G401.6 (cell line): ENCODE data around the gene RAP1GDS1.
A peak's percentile ranks its signal among the peaks of the same experiment; 100 is the strongest.
"Not testable (repeated sequence)": the region's sequence is repeated elsewhere in the genome, so short reads cannot be mapped to it uniquely, and the experiment has no call there.

Source experiments
- FAIRE-seq: peaks from 2 replicates; lab custom pipeline; 2012; peaks lifted over from hg19 to GRCh38; lab: Jason Lieb, UNC

Gene RAP1GDS1

GRCh38 chr4:98358630-98359248 is 97.6 kb downstream of the RAP1GDS1 start:
- FAIRE-seq: no peak

DNA sequence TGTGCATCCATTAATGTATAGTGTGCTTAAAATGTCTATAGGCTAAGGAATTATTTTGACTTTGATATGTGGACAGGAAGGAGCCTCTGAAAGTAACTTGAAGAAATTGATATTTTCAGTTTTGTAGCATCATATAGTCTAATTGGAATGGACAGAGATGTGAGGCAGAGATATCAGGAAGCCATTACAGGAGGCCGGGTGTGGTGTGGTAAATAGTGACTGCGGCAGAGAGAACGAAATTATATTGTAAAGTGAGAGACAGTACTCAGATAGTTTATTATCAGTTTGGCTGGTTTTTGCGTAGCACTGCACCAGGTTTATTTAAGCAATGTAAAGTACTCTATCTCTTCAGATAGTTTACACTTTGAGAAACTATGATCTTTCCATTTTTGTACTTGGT is 98.5 kb downstream of the RAP1GDS1 start:
- no peak for FAIRE-seq

DNA sequence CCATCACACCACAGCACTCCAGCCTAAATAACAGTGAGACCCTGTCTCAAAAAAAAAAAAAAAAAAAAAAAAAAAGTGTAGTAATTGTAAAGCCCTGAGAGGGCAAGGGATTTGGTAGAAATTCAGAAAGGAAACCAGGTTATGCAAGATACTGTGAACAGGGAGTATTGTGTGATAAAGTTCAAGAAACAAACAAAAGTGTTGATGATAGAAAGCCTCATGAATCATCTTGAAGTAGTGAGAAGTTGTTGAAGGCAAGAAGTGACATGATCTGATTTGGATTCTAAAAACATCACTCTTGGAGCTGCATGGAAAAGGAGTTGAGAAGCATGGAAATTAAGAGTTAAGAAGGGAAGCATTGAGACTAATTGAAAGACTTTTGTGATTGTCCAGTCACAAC is 102.2 kb downstream of the RAP1GDS1 start:
- FAIRE-seq: no peak

DNA sequence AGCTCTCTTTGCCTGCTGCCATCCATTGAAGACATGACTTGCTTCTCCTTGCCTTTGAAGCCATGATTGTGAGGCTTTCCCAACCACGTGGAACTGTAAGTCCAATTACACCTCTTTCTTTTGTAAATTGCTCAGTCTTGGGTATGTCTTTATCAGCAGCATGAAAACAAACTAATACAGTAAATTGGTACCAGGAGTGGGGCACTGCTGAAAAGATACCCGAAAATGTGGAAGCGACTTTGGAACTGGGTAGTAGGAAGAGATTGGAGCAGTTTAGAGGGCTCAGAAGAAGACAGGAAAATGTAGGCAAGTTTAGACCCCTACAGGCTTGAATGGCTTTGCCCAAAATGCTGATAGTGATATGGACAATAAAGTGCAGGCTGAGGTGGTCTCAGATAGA is 105.1 kb downstream of the RAP1GDS1 start:
- FAIRE-seq: not testable (repeated sequence)

GRCh38 chr4:98368000-98368399 is 106.8 kb downstream of the RAP1GDS1 start:
- not testable (repeated sequence) for FAIRE-seq

DNA sequence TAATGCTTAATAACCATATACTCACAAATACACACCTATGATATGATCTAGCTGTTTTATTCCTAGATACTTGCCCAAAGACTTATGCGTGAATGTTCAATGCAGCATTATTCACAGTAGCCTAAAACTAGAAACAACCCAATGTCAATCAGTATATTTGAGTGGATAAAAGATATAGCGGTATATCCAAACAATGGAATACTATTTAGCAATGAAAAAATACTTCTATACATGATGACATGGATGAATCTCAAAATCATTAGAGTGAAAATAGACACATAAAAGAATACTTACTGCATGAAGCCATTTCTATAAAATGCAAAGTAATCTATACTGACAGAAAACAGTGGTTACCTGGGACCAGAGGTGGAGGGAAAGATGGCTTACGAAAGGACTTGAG is 108.1 kb downstream of the RAP1GDS1 start:
- no peak for FAIRE-seq

GRCh38 chr4:98374643-98375042 is 113.5 kb downstream of the RAP1GDS1 start:
- FAIRE-seq: no peak

- no peak for FAIRE-seq
Observed at GRCh38 chr4:98377559-98377958, 116.4 kb downstream of the RAP1GDS1 start.

DNA sequence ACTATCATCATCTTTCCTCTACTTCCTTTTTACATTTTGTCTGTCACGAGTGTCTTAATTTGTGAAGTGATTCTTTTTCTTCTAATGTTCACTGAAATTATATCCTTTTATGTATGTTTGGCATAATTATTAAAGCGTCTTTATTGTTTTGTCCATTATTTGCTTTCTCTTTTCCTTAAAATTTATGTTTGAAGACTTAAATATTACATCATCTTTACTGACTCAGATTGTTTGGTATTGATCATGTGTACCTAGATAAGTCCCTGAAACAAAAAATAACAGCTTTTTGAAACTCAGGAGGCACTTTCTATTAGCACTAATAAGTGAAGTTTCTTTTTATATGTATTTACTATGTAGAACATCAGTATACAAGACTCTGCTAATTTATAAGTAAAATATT is 120.1 kb downstream of the RAP1GDS1 start:
- peak; percentile 62 for FAIRE-seq

DNA sequence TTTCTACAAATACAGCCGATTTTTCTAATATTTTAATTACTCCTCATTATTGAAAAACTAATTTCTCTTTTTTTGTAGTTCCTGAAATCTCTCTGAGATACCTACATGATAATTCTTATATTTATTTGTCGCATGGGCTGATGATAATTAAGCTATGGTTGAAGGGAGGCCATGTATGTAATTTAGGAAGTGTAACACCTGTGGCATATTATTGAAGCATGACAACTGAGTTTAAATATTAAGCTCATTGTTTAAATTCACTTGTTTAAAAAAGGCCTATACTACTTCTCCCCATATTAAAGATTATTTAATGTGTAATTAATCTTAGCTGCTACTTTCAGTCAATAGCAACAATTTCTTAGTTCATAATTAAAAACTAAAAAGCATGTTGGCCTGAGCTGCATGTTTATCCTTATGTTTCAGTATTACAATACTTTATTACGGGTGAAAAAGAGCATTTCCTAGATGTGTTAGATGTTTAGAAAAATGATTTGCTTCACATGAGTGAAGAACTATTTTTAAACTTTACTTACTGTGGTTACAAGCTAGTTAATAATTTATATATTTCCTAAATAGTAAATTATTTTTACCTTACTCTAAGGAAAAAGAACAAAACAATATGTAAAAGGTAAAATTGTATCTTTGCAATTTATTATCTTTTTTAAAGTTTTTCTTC is 122.4 kb downstream of the RAP1GDS1 start:
- FAIRE-seq: no peak

- FAIRE-seq: peak; percentile 21
Observed at GRCh38 chr4:98385831-98386230, 124.6 kb downstream of the RAP1GDS1 start.

GRCh38 chr4:98387345-98388026 is 126.3 kb downstream of the RAP1GDS1 start:
- no peak for FAIRE-seq

- FAIRE-seq: no peak
Observed at GRCh38 chr4:98394134-98394533, 132.9 kb downstream of the RAP1GDS1 start.

DNA sequence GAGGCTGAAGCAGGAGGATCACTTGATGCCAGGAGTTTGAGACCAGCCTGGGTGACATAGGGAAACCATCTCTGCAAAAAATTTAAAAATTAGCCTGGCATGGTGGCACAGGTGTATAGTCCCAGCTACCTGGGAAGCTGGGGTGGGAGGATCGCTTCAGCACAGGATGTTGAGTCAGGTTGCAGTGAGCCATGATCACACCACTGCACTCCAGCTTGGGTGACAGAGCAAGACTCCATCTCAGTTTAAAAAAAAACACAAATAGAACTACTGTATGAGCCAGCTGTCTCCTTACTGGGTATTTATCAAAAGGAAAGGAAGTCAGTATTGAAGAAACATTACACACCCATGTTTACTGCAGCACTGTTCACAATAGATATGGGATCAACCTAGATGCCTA is 138.7 kb downstream of the RAP1GDS1 start:
- no peak for FAIRE-seq

DNA sequence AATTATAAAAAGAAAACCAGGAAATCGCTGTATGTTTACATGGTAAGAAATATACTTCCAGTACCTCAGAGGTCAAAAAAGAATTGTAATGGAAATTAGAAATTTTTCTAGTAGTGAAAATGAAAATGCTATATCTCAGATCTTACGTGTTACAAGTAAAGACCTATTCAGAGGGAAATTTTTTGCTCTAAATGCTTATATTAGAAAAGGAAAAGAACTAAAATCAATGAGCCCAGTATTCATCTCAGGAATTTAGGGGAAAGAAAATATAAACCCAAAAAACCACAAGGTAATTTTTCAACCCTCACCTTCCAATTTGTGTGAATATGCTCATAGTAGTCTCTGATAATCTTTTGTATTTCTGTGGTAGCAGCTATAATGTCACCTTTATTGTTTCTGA is 145.6 kb downstream of the RAP1GDS1 start:
- FAIRE-seq: no peak

DNA sequence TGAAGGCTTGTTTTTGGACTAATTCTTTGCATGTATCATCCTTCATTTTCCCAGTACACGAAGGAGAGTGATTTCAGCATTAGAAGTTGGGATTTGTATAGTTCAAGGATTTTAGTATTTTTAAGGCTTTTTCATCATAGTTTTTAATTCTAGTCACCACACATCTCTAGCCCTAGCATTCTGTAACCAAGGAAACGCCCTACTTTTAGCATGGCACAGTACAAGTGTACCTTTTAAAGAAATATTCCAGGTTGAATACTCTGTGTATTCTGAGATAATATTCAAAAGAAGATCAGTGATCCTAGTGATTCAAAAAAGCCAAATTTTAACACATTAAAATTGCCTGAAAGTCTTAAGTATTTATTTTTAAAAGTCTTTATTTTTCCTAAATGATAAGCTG is 150.5 kb downstream of the RAP1GDS1 start:
- no peak for FAIRE-seq

DNA sequence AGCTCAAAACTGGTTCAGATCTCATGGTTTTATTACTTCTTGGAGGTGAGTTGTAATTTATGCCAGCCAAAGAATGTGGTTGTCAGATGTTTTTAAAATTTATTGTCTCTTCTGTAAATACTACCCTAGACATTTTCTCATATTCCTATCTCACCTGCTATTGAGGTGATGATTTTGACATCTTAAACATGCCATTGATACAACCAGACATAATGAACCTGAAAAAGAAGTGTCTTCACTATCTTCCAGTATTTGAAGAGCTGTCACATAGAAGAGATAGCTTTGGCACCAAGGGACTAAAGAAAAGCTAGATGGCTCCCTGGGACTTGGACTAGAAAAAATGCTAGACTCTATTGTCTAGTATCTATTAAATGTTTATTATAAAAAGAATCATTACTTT is 155.7 kb downstream of the RAP1GDS1 start:
- FAIRE-seq: no peak

- FAIRE-seq: not testable (repeated sequence)
Observed at GRCh38 chr4:98420151-98420550, 159.0 kb downstream of the RAP1GDS1 start.

GRCh38 chr4:98421111-98421510 is 159.9 kb downstream of the RAP1GDS1 start:
- FAIRE-seq: no peak

DNA sequence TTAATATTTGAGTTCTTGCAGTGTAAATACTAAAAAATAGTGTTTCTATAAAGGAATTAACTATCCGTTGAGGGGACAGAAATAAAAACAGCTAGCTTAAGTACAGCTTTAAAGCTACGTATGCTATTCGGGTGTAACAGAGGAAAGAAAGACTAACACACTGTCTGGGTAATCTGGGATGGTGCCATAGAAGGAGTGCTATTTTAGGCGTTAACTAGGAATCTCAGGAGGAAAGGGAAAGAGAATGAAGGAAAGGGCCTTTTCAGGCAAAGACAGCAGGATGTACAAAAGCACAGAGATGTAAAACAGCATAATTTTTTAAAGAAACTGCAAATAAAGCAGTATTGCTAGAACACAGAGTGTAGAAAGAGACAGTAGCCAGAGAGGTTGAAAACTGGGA is 161.8 kb downstream of the RAP1GDS1 start:
- no peak for FAIRE-seq

GRCh38 chr4:98430708-98431403 is 169.7 kb downstream of the RAP1GDS1 start:
- no peak for FAIRE-seq

- FAIRE-seq: no peak
Observed at GRCh38 chr4:98433691-98434090, 172.5 kb downstream of the RAP1GDS1 start.

DNA sequence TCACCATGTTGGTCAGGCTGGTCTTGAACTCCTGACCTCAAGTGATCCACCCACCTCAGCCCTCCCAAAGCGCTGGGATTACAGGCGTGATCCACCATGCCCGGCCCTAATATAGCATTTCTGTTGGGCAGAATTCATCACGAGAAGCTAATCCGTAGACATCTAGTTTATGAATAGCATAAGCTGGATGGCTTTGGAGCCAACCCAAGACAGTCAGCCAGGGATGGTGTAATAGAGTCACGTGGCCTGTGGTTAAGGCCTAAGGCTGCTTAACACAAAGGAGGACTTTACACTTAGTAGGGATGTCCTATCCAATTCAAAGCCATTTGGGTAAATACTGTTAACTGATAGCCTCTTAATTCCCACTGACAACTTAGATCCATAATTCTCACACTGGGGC is 173.6 kb downstream of the RAP1GDS1 start:
- no peak for FAIRE-seq
